Retinal pigment epithelial cell (primary cell): Measurements from ENCODE around the gene CYP24A1.

Source experiments
- DNase-seq: peaks from one replicate; pipeline ENCODE4 v3.0.0-alpha.2; 2010; ENCODE audit warnings: low read depth
- H3K4me3 ChIP-seq: 2 replicates; pipeline ENCODE4 v1.5.1; 2011; ENCODE audit warnings: mild to moderate bottlenecking, low read length, control low read depth, moderate library complexity
- TF ChIP-seq, protein P1 (sequence below): conservative IDR thresholded peaks from 2 replicates; pipeline ENCODE4 v1.5.1; 2011; ENCODE audit warnings: low read depth, low read length, control low read depth, inconsistent platforms

The CYP24A1 gene

DNA sequence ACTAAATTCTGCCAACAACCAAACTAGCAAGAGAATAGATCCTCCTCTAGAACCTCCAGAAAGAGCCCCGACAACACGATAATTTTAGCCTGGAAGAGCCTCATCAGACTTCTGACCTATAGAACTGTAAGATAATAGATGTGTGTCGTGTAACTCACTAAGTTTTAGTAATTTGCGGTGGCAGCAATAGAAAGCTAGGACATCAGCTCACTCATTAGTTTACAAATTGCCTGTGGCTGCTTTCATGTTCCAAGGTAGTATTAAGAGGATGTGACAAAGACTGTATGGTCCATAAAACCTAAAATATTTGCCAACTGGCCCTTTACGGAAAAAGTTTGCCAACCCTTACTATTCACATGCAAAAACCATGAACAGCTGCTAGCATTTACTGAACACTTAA, 17.3 kb downstream of the CYP24A1 start:
- TF ChIP-seq, protein P1, sequence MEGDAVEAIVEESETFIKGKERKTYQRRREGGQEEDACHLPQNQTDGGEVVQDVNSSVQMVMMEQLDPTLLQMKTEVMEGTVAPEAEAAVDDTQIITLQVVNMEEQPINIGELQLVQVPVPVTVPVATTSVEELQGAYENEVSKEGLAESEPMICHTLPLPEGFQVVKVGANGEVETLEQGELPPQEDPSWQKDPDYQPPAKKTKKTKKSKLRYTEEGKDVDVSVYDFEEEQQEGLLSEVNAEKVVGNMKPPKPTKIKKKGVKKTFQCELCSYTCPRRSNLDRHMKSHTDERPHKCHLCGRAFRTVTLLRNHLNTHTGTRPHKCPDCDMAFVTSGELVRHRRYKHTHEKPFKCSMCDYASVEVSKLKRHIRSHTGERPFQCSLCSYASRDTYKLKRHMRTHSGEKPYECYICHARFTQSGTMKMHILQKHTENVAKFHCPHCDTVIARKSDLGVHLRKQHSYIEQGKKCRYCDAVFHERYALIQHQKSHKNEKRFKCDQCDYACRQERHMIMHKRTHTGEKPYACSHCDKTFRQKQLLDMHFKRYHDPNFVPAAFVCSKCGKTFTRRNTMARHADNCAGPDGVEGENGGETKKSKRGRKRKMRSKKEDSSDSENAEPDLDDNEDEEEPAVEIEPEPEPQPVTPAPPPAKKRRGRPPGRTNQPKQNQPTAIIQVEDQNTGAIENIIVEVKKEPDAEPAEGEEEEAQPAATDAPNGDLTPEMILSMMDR: no peak
- no peak overlapping the region for H3K4me3 ChIP-seq
- DNase-seq: no peak

DNA sequence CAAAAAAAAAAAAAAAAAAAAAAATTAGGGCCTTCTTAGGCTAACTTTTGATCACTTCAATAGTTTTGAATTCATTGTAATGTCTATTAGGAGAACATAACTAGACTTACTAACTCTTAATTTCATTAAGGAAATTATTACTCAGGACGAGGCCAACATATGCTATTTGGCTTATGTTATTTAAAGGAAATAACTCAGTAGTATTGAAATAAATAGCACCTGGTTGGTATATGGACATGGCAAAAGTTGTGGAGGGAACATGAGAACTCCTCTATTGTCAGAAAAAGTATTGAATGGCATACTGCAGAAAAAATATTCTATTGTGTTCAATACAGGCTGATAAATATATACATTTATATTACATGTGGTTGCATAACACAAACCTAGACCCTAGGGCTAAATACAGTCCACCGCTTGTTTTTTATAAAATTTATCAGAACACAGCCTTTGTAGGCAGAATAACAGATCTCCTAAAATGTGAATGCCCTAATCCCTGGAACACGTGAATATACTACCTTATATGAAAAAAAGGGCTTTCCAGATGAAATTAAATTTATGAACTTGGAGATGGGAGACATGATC, 18.0 kb downstream of the CYP24A1 start:
- TF ChIP-seq, protein P1: no peak
- no peak for DNase-seq
- no peak overlapping the region for H3K4me3 ChIP-seq

DNA sequence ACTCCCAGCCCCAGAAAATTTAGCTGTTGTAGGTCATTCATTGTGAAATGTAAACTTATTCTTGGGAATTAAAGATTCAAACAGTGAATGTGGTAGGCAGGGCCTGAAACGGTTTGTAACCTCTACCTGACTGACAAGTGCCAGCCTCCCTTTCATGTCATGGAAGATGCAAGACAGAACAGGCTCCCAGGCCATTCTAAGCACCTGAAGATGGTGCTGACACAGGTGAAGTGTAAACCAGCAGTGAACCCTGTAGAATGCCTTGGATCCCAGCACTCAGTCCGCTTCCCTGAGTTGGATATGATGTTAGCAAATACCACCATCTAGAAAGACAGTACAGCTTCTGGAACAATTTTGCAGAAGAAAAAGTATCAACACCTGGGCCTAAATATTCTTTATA, 19.3 kb downstream of the CYP24A1 start:
- H3K4me3 ChIP-seq: no peak overlapping the region
- TF ChIP-seq, protein P1: no peak
- DNase-seq: no peak

DNA sequence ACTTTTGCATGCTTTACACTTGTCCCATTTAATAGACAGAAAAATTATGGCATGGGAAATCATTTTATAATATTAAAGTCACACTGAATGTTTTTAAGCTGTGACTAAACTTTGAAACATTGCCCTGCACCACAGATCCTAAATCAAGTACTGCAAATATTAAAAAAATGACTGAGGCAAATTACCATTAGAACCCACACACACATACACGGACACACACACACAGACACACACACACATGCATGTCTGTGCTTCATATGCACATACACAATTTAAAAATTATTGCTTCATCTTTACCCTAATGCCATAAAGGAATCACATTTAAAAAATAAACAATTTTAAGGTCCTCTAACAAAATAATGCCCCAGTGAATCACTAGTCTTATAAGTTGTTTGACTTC, 19.9 kb downstream of the CYP24A1 start:
- no peak overlapping the region for H3K4me3 ChIP-seq
- TF ChIP-seq, protein P1: no peak
- DNase-seq: no peak

DNA sequence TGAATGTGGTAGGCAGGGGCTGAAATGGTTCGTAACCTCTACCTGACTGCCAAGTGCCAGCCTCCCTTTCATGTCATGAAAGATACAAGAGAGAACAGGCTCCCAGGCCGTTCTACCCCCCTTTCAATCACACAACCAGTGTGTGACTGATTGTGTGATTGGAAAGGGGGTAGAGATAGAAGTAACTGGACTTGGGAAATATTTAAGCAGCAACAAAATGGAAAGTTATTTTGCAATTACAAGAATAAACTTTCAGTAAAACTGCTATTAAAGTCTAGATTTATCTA, 20.8 kb downstream of the CYP24A1 start:
- TF ChIP-seq, protein P1: no peak
- H3K4me3 ChIP-seq: no peak overlapping the region
- DNase-seq: no peak

DNA sequence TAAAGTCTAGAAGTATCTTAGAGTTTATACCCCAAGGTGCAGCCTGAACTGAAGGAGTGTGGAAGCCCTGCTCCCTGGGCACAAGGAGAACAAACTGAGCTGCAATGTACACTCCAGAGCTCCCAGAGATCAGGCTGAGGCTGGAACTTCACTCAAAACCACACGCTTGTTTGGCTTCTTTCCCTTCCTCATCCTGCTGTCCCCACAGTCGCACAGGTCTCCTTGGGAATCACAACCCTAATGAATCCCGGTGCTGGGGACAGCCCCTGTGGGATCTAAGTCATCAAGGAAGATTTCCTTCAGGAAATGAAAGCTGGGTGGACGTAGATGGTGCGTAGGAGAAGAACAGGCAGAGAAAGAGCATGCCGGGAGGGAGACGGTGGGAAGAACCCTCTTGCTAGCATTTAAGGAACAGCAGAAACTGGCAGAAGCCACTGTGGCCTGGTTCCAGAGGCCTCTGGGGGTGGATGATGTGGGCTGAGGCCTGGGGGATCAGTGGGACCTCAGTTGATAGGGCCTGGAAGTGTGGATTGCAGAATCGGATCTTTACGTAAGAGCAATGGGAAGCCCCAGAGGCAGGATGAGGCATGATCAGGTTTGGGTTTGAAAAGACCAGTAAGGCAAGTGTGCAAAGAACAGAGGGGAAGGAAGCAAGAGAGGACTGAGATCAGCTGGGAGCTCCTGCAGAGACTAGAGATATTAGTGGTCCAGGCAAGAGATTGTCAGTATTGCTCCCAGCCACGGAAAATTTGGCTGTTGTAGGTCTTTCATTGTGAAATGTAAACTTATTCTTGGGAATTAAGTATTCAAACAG, 21.4 kb downstream of the CYP24A1 start:
- H3K4me3 ChIP-seq: no peak overlapping the region
- DNase-seq: no peak
- TF ChIP-seq, protein P1: no peak
